ENCODE results near the gene MRPL16.

- TF ChIP-seq POLR2AphosphoS5 (IDR thresholded peaks at IDR 0.05) (peak in 2 of 3 donors; percentile 55 to 75), EP300 (IDR thresholded peaks at IDR 0.05) (no peak), CTCF (IDR thresholded peaks at IDR 0.05) (no peak), POLR2A (IDR thresholded peaks at IDR 0.05) (no peak)
These were observed 34.1 kb downstream of the MRPL16 start for GRCh38 chr11:59776210-59777066.
